KOPT-K1 (cell line): Measurements from ENCODE around the gene SPOCD1.

Experiments
- H3K27ac ChIP-seq: fragments of 200-600 bp; sonication (generic); 2 replicates; pipeline ENCODE4 v1.5.1; 2016; ENCODE audit warnings: antibody characterized with exemption, mild to moderate bottlenecking, low read depth, low read length; ENCODE audit not compliant: poor library complexity, severe bottlenecking
- H3K36me3 ChIP-seq: fragments of 200-600 bp; sonication (generic); 2 replicates; pipeline ENCODE4 v1.5.1; 2017; ENCODE audit warnings: antibody characterized with exemption, mild to moderate bottlenecking, low read length, moderate library complexity; ENCODE audit not compliant: insufficient read depth
- H3K9me3 ChIP-seq: fragments of 200-600 bp; sonication (generic); 2 replicates; pipeline ENCODE4 v1.5.1; 2017; ENCODE audit warnings: antibody characterized with exemption, low read length, mild to moderate bottlenecking; ENCODE audit not compliant: insufficient read depth, poor library complexity, severe bottlenecking

The SPOCD1 gene

GRCh38 chr1:31780632-31781031, 35.2 kb downstream of the SPOCD1 start:
- H3K9me3 ChIP-seq: no peaks in the 10 kb centered on the region
- no peaks in the 10 kb centered on the region for H3K36me3 ChIP-seq

GRCh38 chr1:31779687-31780086, 36.1 kb downstream of the SPOCD1 start:
- Histone ChIP-seq H3K36me3 (no peaks in the 10 kb centered on the region), H3K27ac (no peak overlapping the region), H3K9me3 (no peaks in the 10 kb centered on the region)

More at GRCh38 chr1:31780632-31781031, 35.2 kb downstream of the SPOCD1 start:
- H3K27ac ChIP-seq: no peak overlapping the region

GRCh38 chr1:31778763-31779488, 36.9 kb downstream of the SPOCD1 start:
- H3K9me3 ChIP-seq: no peaks in the 10 kb centered on the region
- no peaks in the 10 kb centered on the region for H3K36me3 ChIP-seq
- H3K27ac ChIP-seq: no peak overlapping the region

- H3K36me3 ChIP-seq: no peaks in the 10 kb centered on the region
- H3K9me3 ChIP-seq: no peaks in the 10 kb centered on the region
- no peak overlapping the region for H3K27ac ChIP-seq
These were observed 39.3 kb downstream of the SPOCD1 start for GRCh38 chr1:31776516-31776915.

GRCh38 chr1:31776032-31776431, 39.8 kb downstream of the SPOCD1 start:
- no peaks in the 10 kb centered on the region for H3K36me3 ChIP-seq
- H3K27ac ChIP-seq: no peak overlapping the region
- H3K9me3 ChIP-seq: no peaks in the 10 kb centered on the region

GRCh38 chr1:31775210-31775999, 40.4 kb downstream of the SPOCD1 start:
- no peaks in the 10 kb centered on the region for H3K36me3 ChIP-seq
- no peak overlapping the region for H3K27ac ChIP-seq

GRCh38 chr1:31774495-31774894, 41.3 kb downstream of the SPOCD1 start:
- no peaks in the 10 kb centered on the region for H3K36me3 ChIP-seq
- H3K27ac ChIP-seq: no peak overlapping the region
- H3K9me3 ChIP-seq: no peaks in the 10 kb centered on the region

More at GRCh38 chr1:31775210-31775999, 40.4 kb downstream of the SPOCD1 start:
- H3K9me3 ChIP-seq: no peaks in the 10 kb centered on the region

GRCh38 chr1:31773861-31774260, 42.0 kb downstream of the SPOCD1 start:
- H3K27ac ChIP-seq: no peak overlapping the region
- no peaks in the 10 kb centered on the region for H3K36me3 ChIP-seq
- H3K9me3 ChIP-seq: no peaks in the 10 kb centered on the region

GRCh38 chr1:31772669-31773248, 43.1 kb downstream of the SPOCD1 start:
- H3K9me3 ChIP-seq: no peaks in the 10 kb centered on the region
- H3K27ac ChIP-seq: no peak overlapping the region

GRCh38 chr1:31771891-31772668, 43.7 kb downstream of the SPOCD1 start:
- Histone ChIP-seq H3K36me3 (no peaks in the 10 kb centered on the region), H3K27ac (no peak overlapping the region), H3K9me3 (no peaks in the 10 kb centered on the region)

More at GRCh38 chr1:31772669-31773248, 43.1 kb downstream of the SPOCD1 start:
- H3K36me3 ChIP-seq: no peaks in the 10 kb centered on the region

- peak overlapping the region; percentile 8 for H3K27ac ChIP-seq
- H3K36me3 ChIP-seq: no peaks in the 10 kb centered on the region
- H3K9me3 ChIP-seq: no peaks in the 10 kb centered on the region
These were observed 46.0 kb downstream of the SPOCD1 start for GRCh38 chr1:31769720-31770390.

GRCh38 chr1:31768939-31769704, 46.7 kb downstream of the SPOCD1 start:
- Histone ChIP-seq H3K9me3 (no peaks in the 10 kb centered on the region), H3K27ac (peak overlapping the region; percentile 8), H3K36me3 (no peaks in the 10 kb centered on the region)

GRCh38 chr1:31768407-31768907, 47.4 kb downstream of the SPOCD1 start:
- H3K36me3 ChIP-seq: no peaks in the 10 kb centered on the region
- peak overlapping the region; percentile 8 for H3K27ac ChIP-seq
- H3K9me3 ChIP-seq: no peaks in the 10 kb centered on the region

- Histone ChIP-seq H3K27ac (no peak overlapping the region), H3K36me3 (no peaks in the 10 kb centered on the region), H3K9me3 (no peaks in the 10 kb centered on the region)
These were observed 48.6 kb downstream of the SPOCD1 start for GRCh38 chr1:31767225-31767624.
